CD4-positive, alpha-beta T cell (primary cell): ENCODE results near the gene DNAAF8. TPM values are rescaled to one million over a fixed set of nuclear protein-coding genes. Genes with fewer than 3 reads are reported as not detected.

Experiments used
- ATAC-seq: fragments of 200-7000 bp; cut with Tn5 transposase; one replicate; pipeline ENCODE4 v1.10.0; 2022; ENCODE audit warnings: mild to moderate bottlenecking; ENCODE audit not compliant: poor library complexity
- CTCF ChIA-PET: fragments of 350-600 bp; sonication (Branson Sonifier 250); formaldehyde crosslinking; loops from one replicate; lab custom pipeline; 2021; ENCODE audit warnings: antibody characterized with exemption, inconsistent platforms; lab: Charles Lee
- POLR2A ChIA-PET: fragments of 350-600 bp; sonication (Branson Sonifier 250); formaldehyde crosslinking; loops from one replicate; lab custom pipeline; 2021; ENCODE audit warnings: antibody characterized with exemption, inconsistent platforms; lab: Charles Lee
- DNase-seq, 14 experiments: peaks; one replicate each; pipeline ENCODE4 v3.0.0-alpha.2; 2013 to 2020; ENCODE audit warnings: mixed read lengths in 2 of 14
- H3K27ac ChIP-seq, 2 donors: one replicate each; pipeline versions ENCODE4 v1.5.1 to v1.7.0; 2013; ENCODE audit warnings: low read length in 2 of 2, low read depth in 1 of 2, mild to moderate bottlenecking in 1 of 2
- H3K27me3 ChIP-seq, 2 experiments: 1 replicate in 1 of 2; 2 replicates in 1 of 2; pipeline versions ENCODE4 v1.6.1 to v1.7.0; 2013; ENCODE audit warnings: low read length in 2 of 2, control low read depth in 1 of 2, mild to moderate bottlenecking in 1 of 2, moderate library complexity in 1 of 2; ENCODE audit not compliant: insufficient read depth in 2 of 2, control insufficient read depth in 1 of 2
- H3K36me3 ChIP-seq: one replicate; pipeline ENCODE4 v1.6.1; 2013; ENCODE audit warnings: low read length, control low read depth; ENCODE audit not compliant: insufficient read depth
- H3K4me1 ChIP-seq: one replicate; pipeline ENCODE4 v1.6.1; 2013; ENCODE audit warnings: low read length, control low read depth; ENCODE audit not compliant: insufficient read depth
- H3K4me3 ChIP-seq: one replicate; pipeline ENCODE4 v1.5.1; 2013; ENCODE audit warnings: mild to moderate bottlenecking, low read length, moderate library complexity
- H3K9me3 ChIP-seq, 2 experiments: 1 replicate in 1 of 2; 2 replicates in 1 of 2; pipeline versions ENCODE4 v1.6.1 to v1.7.0; 2013; ENCODE audit warnings: low read length in 2 of 2, mild to moderate bottlenecking in 2 of 2, control low read depth in 1 of 2, moderate library complexity in 1 of 2; ENCODE audit not compliant: control insufficient read depth in 1 of 2, insufficient read depth in 1 of 2
- H3K27ac Mint-ChIP-seq: one replicate; pipeline ENCODE4 v1.8.0; 2020; ENCODE audit warnings: mixed read lengths
- H3K27me3 Mint-ChIP-seq: one replicate; pipeline ENCODE4 v1.8.0; 2021; ENCODE audit warnings: mixed read lengths
- H3K36me3 Mint-ChIP-seq: one replicate; pipeline ENCODE4 v1.8.0; 2021; ENCODE audit warnings: low read depth, mixed read lengths
- H3K4me1 Mint-ChIP-seq: one replicate; pipeline ENCODE4 v1.8.0; 2021; ENCODE audit warnings: low read depth, mixed read lengths
- H3K4me3 Mint-ChIP-seq: one replicate; pipeline ENCODE4 v1.8.0; 2020; ENCODE audit warnings: mild to moderate bottlenecking, mixed read lengths
- H3K9me3 Mint-ChIP-seq: one replicate; pipeline ENCODE4 v1.8.0; 2020; ENCODE audit warnings: mixed read lengths
- CTCF ChIP-seq: fragments of 200-600 bp; IDR thresholded peaks from one replicate; pipeline ENCODE4 v1.8.0; 2022; ENCODE audit warnings: antibody characterized with exemption, mild to moderate bottlenecking
- intact Hi-C, 2 experiments: fragments of 100-400 bp; cut with DNase I in 1 of 2; cut with micrococcal nuclease in 1 of 2; formaldehyde crosslinking; loops; one replicate each; pipeline versions ENCODE4 v1.15.1 to v1.9.0; 2023 to 2025; cut with DNase I, micrococcal nuclease
- total RNA-seq, 174 experiments: library from RNA in 2 of 174; stranded (reverse) in 2 of 174; gene quantifications; one replicate each; pipeline ENCODE4 v1.2.3 and lab custom pipeline; 2021 to 2026

Gene DNAAF8
- total RNA-seq, 2 experiments from 2014 or later: 0.25 TPM; not detected in 1

GRCh38 chr16:4746215-4746614 lies 11.9 kb downstream of the DNAAF8 start:
- no peaks in the 10 kb centered on the region for H3K9me3 ChIP-seq
- H3K36me3 ChIP-seq: peaks cover 6% of the 10 kb centered on the region
- no peak overlapping the region for H3K27ac ChIP-seq
- peaks cover 24% of the 10 kb centered on the region for H3K4me1 ChIP-seq
- Mint-ChIP-seq H3K4me1 (peaks cover 8% of the 10 kb centered on the region), H3K9me3 (no peaks in the 10 kb centered on the region), H3K4me3 (no peak overlapping the region), H3K27me3 (no peaks in the 10 kb centered on the region), H3K36me3 (peaks cover 5% of the 10 kb centered on the region), H3K27ac (no peak overlapping the region)
- no peak overlapping the region for H3K4me3 ChIP-seq
- TF ChIP-seq CTCF: no peak
- intact Hi-C loops: no loop called here
- ATAC-seq: no peak
- no peaks in the 10 kb centered on the region for H3K27me3 ChIP-seq
- DNase-seq: no peak
- POLR2A ChIA-PET: no interaction called here
- CTCF ChIA-PET: no interaction called here

GRCh38 chr16:4746991-4747574 lies 12.7 kb downstream of the DNAAF8 start:
- H3K36me3 ChIP-seq: peaks cover 13% of the 10 kb centered on the region
- no peaks in the 10 kb centered on the region for H3K9me3 ChIP-seq
- H3K4me3 ChIP-seq: no peak overlapping the region
- no peak for ATAC-seq
- Mint-ChIP-seq H3K36me3 (peaks cover 9% of the 10 kb centered on the region), H3K9me3 (no peaks in the 10 kb centered on the region), H3K4me1 (peaks cover 8% of the 10 kb centered on the region), H3K27ac (no peak overlapping the region), H3K4me3 (no peak overlapping the region), H3K27me3 (no peaks in the 10 kb centered on the region)
- CTCF ChIA-PET: no interaction called here
- POLR2A ChIA-PET: no interaction called here
- no peak for TF ChIP-seq CTCF
- intact Hi-C loops: no loop called here
- H3K27ac ChIP-seq: no peak overlapping the region
- no peak for DNase-seq
- peaks cover 24% of the 10 kb centered on the region for H3K4me1 ChIP-seq
- H3K27me3 ChIP-seq: no peaks in the 10 kb centered on the region

GRCh38 chr16:4747906-4748681 lies 13.8 kb downstream of the DNAAF8 start:
- H3K27me3 ChIP-seq: no peaks in the 10 kb centered on the region
- ChIA-PET POLR2A (interaction anchor here (0.6 kb wide), 1 partner anchor 13 kb away, joined by 4 read pairs; no protein-coding TSS in a partner anchor), CTCF (interaction anchor here (0.6 kb wide), 1 partner anchor 868 kb away, joined by 3 read pairs; no protein-coding TSS in a partner anchor)
- TF ChIP-seq CTCF: no peak
- Mint-ChIP-seq H3K9me3 (no peaks in the 10 kb centered on the region), H3K4me1 (peaks cover 6% of the 10 kb centered on the region), H3K4me3 (no peak overlapping the region), H3K27ac (peak overlapping the region; percentile 27), H3K27me3 (no peaks in the 10 kb centered on the region), H3K36me3 (peaks cover 14% of the 10 kb centered on the region)
- no peaks in the 10 kb centered on the region for H3K9me3 ChIP-seq
- peaks cover 23% of the 10 kb centered on the region for H3K36me3 ChIP-seq
- ATAC-seq: no peak
- no peak for DNase-seq
- intact Hi-C loops: no loop called here
- H3K4me1 ChIP-seq: peaks cover 22% of the 10 kb centered on the region
- H3K27ac ChIP-seq: peak overlapping the region in 1 of 2 donors; percentile 25
- H3K4me3 ChIP-seq: no peak overlapping the region
